GM23338 (cell line): ENCODE data around the gene SETBP1. TPM values are rescaled to one million over a fixed set of nuclear protein-coding genes. Genes with fewer than 3 reads are reported as not detected.

Source experiments
- ATAC-seq: fragments of 200-7000 bp; cut with Tn5 transposase; 3 replicates; pipeline ENCODE4 v1.9.1; 2020
- DNase-seq: peaks from one replicate; pipeline ENCODE4 v3.0.0-alpha.2; 2015; ENCODE audit warnings: low spot score
- H2AFZ ChIP-seq: fragments of 200-600 bp; sonication (generic); 2 replicates; pipeline ENCODE4 v1.8.0; 2016; ENCODE audit warnings: antibody characterized with exemption, mild to moderate bottlenecking, moderate library complexity
- H3F3A ChIP-seq: fragments of 200-600 bp; sonication (generic); replicated peaks from 2 replicates; pipeline ENCODE4 v1.8.0; 2017; ENCODE audit warnings: antibody characterized with exemption, mixed run types, low read depth
- H3K27ac ChIP-seq: fragments of 200-600 bp; sonication (generic); 2 replicates; pipeline ENCODE4 v1.6.1; 2016; ENCODE audit warnings: low read depth
- H3K27me3 ChIP-seq: fragments of 200-600 bp; sonication (generic); 2 replicates; pipeline ENCODE4 v1.8.0; 2016; ENCODE audit warnings: mild to moderate bottlenecking, mixed run types, moderate library complexity; ENCODE audit not compliant: insufficient read depth
- H3K36me3 ChIP-seq: fragments of 200-600 bp; sonication (generic); 2 replicates; pipeline ENCODE4 v1.8.0; 2016; ENCODE audit warnings: mild to moderate bottlenecking; ENCODE audit not compliant: insufficient read depth
- H3K4me1 ChIP-seq: fragments of 200-600 bp; sonication (generic); 2 replicates; pipeline ENCODE4 v1.8.0; 2016; ENCODE audit warnings: mild to moderate bottlenecking, moderate library complexity; ENCODE audit not compliant: insufficient read depth
- H3K4me2 ChIP-seq: fragments of 200-600 bp; sonication (generic); 2 replicates; pipeline ENCODE4 v1.7.1; 2017; ENCODE audit warnings: mixed run types
- H3K4me3 ChIP-seq: fragments of 200-600 bp; sonication (generic); 2 replicates; pipeline ENCODE4 v1.6.1; 2016; ENCODE audit warnings: mixed run types
- H3K79me2 ChIP-seq: fragments of 200-600 bp; sonication (generic); replicated peaks from 2 replicates; pipeline ENCODE4 v1.8.0; 2017; ENCODE audit warnings: mild to moderate bottlenecking; ENCODE audit not compliant: insufficient read depth
- H3K9me2 ChIP-seq: fragments of 200-600 bp; sonication (generic); 2 replicates; pipeline ENCODE4 v1.8.0; 2017; ENCODE audit not compliant: insufficient read depth
- H4K20me1 ChIP-seq: fragments of 200-600 bp; sonication (generic); replicated peaks from 2 replicates; pipeline ENCODE4 v1.8.0; 2017; ENCODE audit warnings: mild to moderate bottlenecking; ENCODE audit not compliant: insufficient read depth
- H3K27ac Mint-ChIP-seq: 2 replicates; pipeline ENCODE4 v1.8.0; 2020; ENCODE audit warnings: inconsistent platforms, mild to moderate bottlenecking, moderate library complexity, mixed read lengths
- H3K27me3 Mint-ChIP-seq: 3 replicates; pipeline ENCODE4 v1.8.0; 2022; ENCODE audit warnings: low read depth, mild to moderate bottlenecking, moderate library complexity, mixed read lengths, inconsistent platforms; ENCODE audit not compliant: insufficient read depth, poor library complexity
- H3K36me3 Mint-ChIP-seq: 3 replicates; pipeline ENCODE4 v1.8.0; 2021; ENCODE audit warnings: low read depth, mild to moderate bottlenecking, inconsistent platforms, moderate library complexity, mixed read lengths
- H3K4me1 Mint-ChIP-seq: 3 replicates; pipeline ENCODE4 v1.8.0; 2020; ENCODE audit warnings: mild to moderate bottlenecking, inconsistent platforms, mixed read lengths
- H3K4me3 Mint-ChIP-seq: 3 replicates; pipeline ENCODE4 v1.8.0; 2021; ENCODE audit warnings: moderate library complexity, mild to moderate bottlenecking, inconsistent platforms, mixed read lengths
- H3K9me3 Mint-ChIP-seq: 3 replicates; pipeline ENCODE4 v1.8.0; 2020; ENCODE audit warnings: moderate library complexity, mild to moderate bottlenecking, inconsistent platforms, mixed read lengths
- CREB1 ChIP-seq: fragments of 250-450 bp; sonication (Bioruptor Pico); IDR thresholded peaks from 2 replicates; pipeline ENCODE4 v1.5.0; 2020; ENCODE audit warnings: low read depth, mild to moderate bottlenecking, moderate library complexity
- CTCF ChIP-seq, 2 experiments: fragments of 200-600 bp in 1 of 2; sonication (generic) in 1 of 2; conservative IDR thresholded peaks; 2 replicates each; pipeline versions ENCODE4 v1.5.1 to v1.6.1; 2016 to 2017; ENCODE audit warnings: antibody characterized with exemption in 2 of 2, low read depth in 2 of 2, mild to moderate bottlenecking in 2 of 2, moderate library complexity in 1 of 2
- ETS1 ChIP-seq: IDR thresholded peaks from 2 replicates; pipeline ENCODE4 v1.6.1; 2016; ENCODE audit warnings: antibody characterized with exemption
- EZH2 ChIP-seq: fragments of 200-600 bp; sonication (generic); IDR thresholded peaks from one replicate; pipeline ENCODE4 v1.8.0; 2017; ENCODE audit warnings: antibody characterized with exemption, mild to moderate bottlenecking, low read depth; ENCODE audit not compliant: unreplicated experiment
- EZH2phosphoT487 ChIP-seq: fragments of 200-600 bp; sonication (generic); IDR thresholded peaks from one replicate; pipeline ENCODE4 v1.8.1; 2018; ENCODE audit warnings: antibody characterized with exemption; ENCODE audit not compliant: unreplicated experiment
- JUNB ChIP-seq: IDR thresholded peaks from one replicate; pipeline ENCODE4 v1.6.1; 2016; ENCODE audit warnings: antibody characterized with exemption; ENCODE audit not compliant: unreplicated experiment
- NANOG ChIP-seq: IDR thresholded peaks from 2 replicates; pipeline ENCODE4 v1.6.1; 2016; ENCODE audit warnings: antibody characterized with exemption, borderline replicate concordance
- POLR2AphosphoS5 ChIP-seq: IDR thresholded peaks from 2 replicates; pipeline ENCODE4 v1.6.1; 2016; ENCODE audit warnings: antibody characterized with exemption, low read depth
- REST ChIP-seq: IDR thresholded peaks from one replicate; pipeline ENCODE4 v1.6.1; 2018; ENCODE audit warnings: antibody characterized with exemption; ENCODE audit not compliant: unreplicated experiment
- STAT1 ChIP-seq: IDR thresholded peaks from one replicate; pipeline ENCODE4 v1.6.1; 2016; ENCODE audit warnings: antibody characterized with exemption; ENCODE audit not compliant: unreplicated experiment
- ZNF114 ChIP-seq: fragments of 250-450 bp; sonication (Bioruptor Pico); IDR thresholded peaks from 2 replicates; pipeline ENCODE4 v1.5.0; 2020; ENCODE audit warnings: mild to moderate bottlenecking, moderate library complexity
- ZNF331 ChIP-seq: fragments of 250-450 bp; sonication (Bioruptor Pico); IDR thresholded peaks from 2 replicates; pipeline ENCODE4 v1.5.0; 2020; ENCODE audit warnings: low read depth, mild to moderate bottlenecking, moderate library complexity
- ZNF462 ChIP-seq: fragments of 250-450 bp; sonication (Bioruptor Pico); IDR thresholded peaks from 2 replicates; pipeline ENCODE4 v1.5.0; 2020; ENCODE audit warnings: mild to moderate bottlenecking, moderate library complexity
- polyA plus RNA-seq: library from polyadenylated mRNA; unstranded; fragments of >200 nt; fragmentation: Nextera tagmentation; extraction: Ambion mirVana; gene quantifications from 2 replicates; pipeline ENCODE4 v1.2.1, GENCODE V29; 2016
- total RNA-seq: library from RNA; depleted of rRNA; stranded (reverse); fragments of >200 nt; shearing (Covaris generic); gene quantifications from 2 replicates; pipeline ENCODE4 v1.2.3, GENCODE V29; 2014

Gene SETBP1
- total and polyA plus RNA-seq, 2 experiments from 2014 or later = 1.6 to 5.5 TPM

GRCh38 chr18:44897816-44898215, 217.1 kb downstream of the SETBP1 start:
- no peak overlapping the region for H3K27ac Mint-ChIP-seq
- Histone ChIP-seq H3K79me2 (no peaks in the 10 kb centered on the region), H3K4me3 (no peak overlapping the region), H3K27ac (no peak overlapping the region), H3K27me3 (no peaks in the 10 kb centered on the region), H2AFZ (no peak overlapping the region), H3K4me1 (no peaks in the 10 kb centered on the region), H3K9me2 (no peaks in the 10 kb centered on the region), H3K4me2 (no peak overlapping the region), H3F3A (no peaks in the 10 kb centered on the region), H4K20me1 (no peaks in the 10 kb centered on the region), H3K36me3 (no peaks in the 10 kb centered on the region)
- no peaks in the 10 kb centered on the region; the same call in 1 of the 3 replicates for H3K9me3 Mint-ChIP-seq
- H3K4me1 Mint-ChIP-seq = peaks cover 11% of the 10 kb centered on the region
- no peak overlapping the region for H3K4me3 Mint-ChIP-seq
- H3K27me3 Mint-ChIP-seq = no peaks in the 10 kb centered on the region
- ATAC-seq = peak; percentile 29; the same call in 1 of the 3 replicates
- TF ChIP-seq EZH2 (no peak), CREB1 (no peak), ETS1 (no peak), NANOG (no peak), REST (no peak), ZNF462 (CRISPR knock-in tag) (no peak), CTCF (conservative IDR thresholded peaks at IDR 0.05; ENCODE audit: low read depth in 2 of 2) (no peak), JUNB (no peak), POLR2AphosphoS5 (no peak), EZH2phosphoT487 (no peak), STAT1 (no peak), ZNF331 (no peak), ZNF114 (CRISPR knock-in tag) (no peak)
- DNase-seq = peak; percentile 8
- no peaks in the 10 kb centered on the region for H3K36me3 Mint-ChIP-seq
